ENCODE data around the gene SLIT1.

DNA sequence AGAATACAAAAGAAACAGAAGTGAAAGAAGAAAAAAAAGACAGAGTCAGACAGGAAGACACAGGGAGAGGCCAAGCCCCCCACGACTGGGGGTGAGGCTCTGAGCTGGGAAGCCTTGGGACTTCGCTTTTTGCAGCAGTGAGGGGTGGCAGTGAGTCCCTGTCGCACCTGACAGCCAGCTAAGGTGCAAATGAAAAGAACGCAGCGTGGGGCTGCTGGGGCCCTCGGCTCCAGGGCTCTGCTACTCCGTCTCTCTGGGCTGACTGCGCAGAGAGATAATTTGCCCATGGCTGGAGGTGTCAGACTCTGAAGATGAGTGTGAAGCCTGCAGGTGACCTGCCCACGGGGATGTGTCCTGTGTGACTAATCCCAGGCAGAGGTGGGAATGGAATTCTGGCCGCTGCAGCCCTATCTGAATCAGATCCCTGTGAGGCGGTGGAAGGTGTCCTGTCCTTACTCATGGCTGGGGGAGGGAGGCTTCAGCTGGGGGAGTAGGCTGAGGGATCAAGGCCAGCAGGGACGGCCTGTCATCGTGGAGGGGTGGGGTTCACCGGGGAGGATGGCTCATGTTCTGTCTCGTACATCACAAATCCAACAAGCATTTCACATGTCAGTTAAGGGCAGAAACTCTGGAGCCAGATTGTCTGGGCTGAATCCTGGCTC lies 96.4 kb downstream of the SLIT1 start:
- TF ChIP-seq, protein P1, sequence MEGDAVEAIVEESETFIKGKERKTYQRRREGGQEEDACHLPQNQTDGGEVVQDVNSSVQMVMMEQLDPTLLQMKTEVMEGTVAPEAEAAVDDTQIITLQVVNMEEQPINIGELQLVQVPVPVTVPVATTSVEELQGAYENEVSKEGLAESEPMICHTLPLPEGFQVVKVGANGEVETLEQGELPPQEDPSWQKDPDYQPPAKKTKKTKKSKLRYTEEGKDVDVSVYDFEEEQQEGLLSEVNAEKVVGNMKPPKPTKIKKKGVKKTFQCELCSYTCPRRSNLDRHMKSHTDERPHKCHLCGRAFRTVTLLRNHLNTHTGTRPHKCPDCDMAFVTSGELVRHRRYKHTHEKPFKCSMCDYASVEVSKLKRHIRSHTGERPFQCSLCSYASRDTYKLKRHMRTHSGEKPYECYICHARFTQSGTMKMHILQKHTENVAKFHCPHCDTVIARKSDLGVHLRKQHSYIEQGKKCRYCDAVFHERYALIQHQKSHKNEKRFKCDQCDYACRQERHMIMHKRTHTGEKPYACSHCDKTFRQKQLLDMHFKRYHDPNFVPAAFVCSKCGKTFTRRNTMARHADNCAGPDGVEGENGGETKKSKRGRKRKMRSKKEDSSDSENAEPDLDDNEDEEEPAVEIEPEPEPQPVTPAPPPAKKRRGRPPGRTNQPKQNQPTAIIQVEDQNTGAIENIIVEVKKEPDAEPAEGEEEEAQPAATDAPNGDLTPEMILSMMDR (IDR thresholded peaks at IDR 0.05; ENCODE audit: low read length): no peak
- no peak for TF ChIP-seq EZH2 (IDR thresholded peaks at IDR 0.05; ENCODE audit: borderline replicate concordance, low read length)
